ENCODE results near the gene EXOSC5.

EXOSC5 gene

DNA sequence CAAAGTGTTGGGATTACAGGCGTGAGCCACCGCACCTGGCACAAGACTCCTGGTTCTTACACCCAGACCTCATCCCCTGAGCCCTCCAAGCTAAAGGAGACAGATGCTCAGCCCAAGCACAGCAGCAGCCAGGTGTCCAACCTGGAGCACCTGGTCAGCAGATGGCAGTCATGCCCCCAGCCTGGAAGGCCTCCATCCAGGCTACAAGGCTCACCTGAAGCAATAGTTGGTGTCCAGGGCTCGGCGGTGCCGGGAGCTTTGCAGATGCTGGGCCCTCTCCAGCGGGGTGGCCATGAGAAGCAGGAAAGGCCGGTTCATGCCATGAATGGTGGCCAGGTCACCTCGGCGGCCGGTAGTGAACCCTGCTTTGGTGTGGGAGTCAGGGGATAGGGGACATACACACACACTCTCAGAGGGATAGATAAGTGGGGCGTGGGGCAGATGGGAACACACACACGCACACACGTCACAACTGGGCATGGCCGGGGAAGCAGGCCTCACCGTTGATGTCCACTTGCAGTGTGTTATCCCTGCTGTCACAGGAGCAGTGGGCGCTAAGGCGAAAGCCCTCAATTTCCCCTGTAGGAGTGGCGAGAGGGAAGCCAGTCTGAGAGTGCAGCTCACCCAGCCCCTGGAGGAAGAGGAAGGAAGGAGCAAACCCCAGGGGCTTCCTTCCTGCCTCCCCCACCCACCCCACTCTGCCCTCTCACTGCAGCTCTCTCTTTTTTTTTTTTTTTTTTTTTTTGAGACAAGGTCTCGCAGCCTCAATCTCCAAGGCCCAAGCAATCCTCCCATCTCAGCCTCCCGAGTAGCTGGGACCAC is 55.3 kb downstream of the EXOSC5 start:
- peak; percentile 30 for TF ChIP-seq CTCF (IDR thresholded peaks at IDR 0.05)
- Histone ChIP-seq H3K27me3 (no peaks in the 10 kb centered on the region), H3K4me1 (ENCODE audit: control insufficient read depth in 1 of 2, insufficient read depth in 1 of 2, low read depth in 1 of 2, low read length in 1 of 2) (peaks cover 65 to 78% of the 10 kb centered on the region in 2 experiments), H3K9me3 (no peaks in the 10 kb centered on the region), H3K27ac (peak overlapping the region; percentile 91), H3K4me3 (ENCODE audit: low read depth in 1 of 2, low read length in 1 of 2) (peak overlapping the region; percentile 66 to 69), H3K36me3 (peaks cover 93% of the 10 kb centered on the region)

GRCh38 chr19:41339936-41340335 is 57.2 kb downstream of the EXOSC5 start:
- no peaks in the 10 kb centered on the region for H3K9me3 ChIP-seq
- no peak for TF ChIP-seq CTCF (IDR thresholded peaks at IDR 0.05)
- H3K4me1 ChIP-seq (ENCODE audit: control insufficient read depth in 1 of 2, insufficient read depth in 1 of 2, low read depth in 1 of 2, low read length in 1 of 2): peaks cover 83 to 97% of the 10 kb centered on the region in 2 experiments
- peak overlapping the region; percentile 91 for H3K27ac ChIP-seq
- no peaks in the 10 kb centered on the region for H3K27me3 ChIP-seq
- H3K4me3 ChIP-seq (ENCODE audit: low read depth in 1 of 2, low read length in 1 of 2): no peak overlapping the region
- peaks cover 83% of the 10 kb centered on the region for H3K36me3 ChIP-seq
